ENCODE data around the gene LAMA4.

GRCh38 chr6:112204350-112204706 is 50.0 kb downstream of the LAMA4 start:
- no peak for TF ChIP-seq CTCF (IDR thresholded peaks at IDR 0.05)
- TF ChIP-seq POLR2A (IDR thresholded peaks at IDR 0.05): no peak
- no peak for TF ChIP-seq EP300 (IDR thresholded peaks at IDR 0.05)
